Mucosa of descending colon (tissue), 3 donors: ENCODE data around the gene MYBL2. TPM values are rescaled to one million over a fixed set of nuclear protein-coding genes. Genes with fewer than 3 reads are reported as not detected.

Experiments used
- ATAC-seq: fragments of 200-7000 bp; cut with Tn5 transposase; one replicate; pipeline ENCODE4 v1.9.1; 2020; ENCODE audit warnings: mild to moderate bottlenecking, moderate library complexity
- DNase-seq, 3 donors: peaks; one replicate each; pipeline ENCODE4 v3.0.0-alpha.2; 2020
- H3K36me3 ChIP-seq: fragments of 200-600 bp; one replicate; pipeline ENCODE4 v1.8.0; 2021; ENCODE audit warnings: low read depth, mild to moderate bottlenecking
- H3K4me1 ChIP-seq: fragments of 200-600 bp; one replicate; pipeline ENCODE4 v1.8.0; 2021; ENCODE audit warnings: low read depth, mild to moderate bottlenecking
- H3K4me3 ChIP-seq: fragments of 200-600 bp; one replicate; pipeline ENCODE4 v1.8.0; 2021; ENCODE audit warnings: mild to moderate bottlenecking
- H3K9me3 ChIP-seq: fragments of 200-600 bp; one replicate; pipeline ENCODE4 v1.8.0; 2021; ENCODE audit warnings: mild to moderate bottlenecking
- intact Hi-C, 2 donors: fragments of 100-400 bp; cut with DNase I in 1 of 2; cut with micrococcal nuclease in 1 of 2; formaldehyde crosslinking; loops; one replicate each; pipeline versions ENCODE4 v1.11.0 to v1.11.1; 2022; cut with DNase I, micrococcal nuclease
- total RNA-seq, 3 donors: library from RNA; stranded (reverse); fragmentation: NEBNext Ultra II Directional in 2 of 3; extraction: Animal tissue kit (Norgen Biotek cat#: 25700) in 2 of 3; gene quantifications; one replicate each; pipeline versions ENCODE4 v1.2.1 to v1.2.4, GENCODE V29; 2021 to 2023
- TF ChIP-seq, protein P1 (sequence below): fragments of 200-600 bp; IDR thresholded peaks from one replicate; pipeline ENCODE4 v1.8.0; 2022; ENCODE audit warnings: antibody characterized with exemption, mild to moderate bottlenecking
- donor health status: DM: no; HTN: no; CAD: no; lungs with moderate emphysema.
- donor health status: DM: no; HTN: no; CAD: no.
- donor health status: DM: no; HTN: yes; CAD: no.

Gene MYBL2
- total RNA-seq, 3 donors from 2014 or later, result 1.9 to 19.5 (median 5.1) TPM

DNA sequence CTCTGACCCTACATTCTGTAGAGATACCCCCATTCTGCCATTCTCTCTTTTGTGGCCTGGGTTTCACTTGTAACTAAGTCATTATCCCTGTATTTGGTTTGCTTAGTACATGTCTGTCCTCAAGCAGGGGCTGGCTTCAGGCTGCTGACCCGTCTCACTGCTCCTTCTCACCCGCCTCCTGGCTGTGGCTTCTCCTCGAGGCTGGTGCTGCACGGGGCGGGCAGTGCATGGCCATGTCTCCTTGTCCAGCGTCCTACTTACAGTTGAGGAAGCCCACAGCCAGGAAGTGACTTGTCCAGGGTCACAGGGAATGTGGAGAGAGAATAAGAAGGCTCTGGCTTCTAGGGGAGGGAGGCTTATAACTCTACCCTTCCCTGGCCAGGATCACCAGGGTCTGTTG, 48.6 kb downstream of the MYBL2 start:
- TF ChIP-seq, protein P1, sequence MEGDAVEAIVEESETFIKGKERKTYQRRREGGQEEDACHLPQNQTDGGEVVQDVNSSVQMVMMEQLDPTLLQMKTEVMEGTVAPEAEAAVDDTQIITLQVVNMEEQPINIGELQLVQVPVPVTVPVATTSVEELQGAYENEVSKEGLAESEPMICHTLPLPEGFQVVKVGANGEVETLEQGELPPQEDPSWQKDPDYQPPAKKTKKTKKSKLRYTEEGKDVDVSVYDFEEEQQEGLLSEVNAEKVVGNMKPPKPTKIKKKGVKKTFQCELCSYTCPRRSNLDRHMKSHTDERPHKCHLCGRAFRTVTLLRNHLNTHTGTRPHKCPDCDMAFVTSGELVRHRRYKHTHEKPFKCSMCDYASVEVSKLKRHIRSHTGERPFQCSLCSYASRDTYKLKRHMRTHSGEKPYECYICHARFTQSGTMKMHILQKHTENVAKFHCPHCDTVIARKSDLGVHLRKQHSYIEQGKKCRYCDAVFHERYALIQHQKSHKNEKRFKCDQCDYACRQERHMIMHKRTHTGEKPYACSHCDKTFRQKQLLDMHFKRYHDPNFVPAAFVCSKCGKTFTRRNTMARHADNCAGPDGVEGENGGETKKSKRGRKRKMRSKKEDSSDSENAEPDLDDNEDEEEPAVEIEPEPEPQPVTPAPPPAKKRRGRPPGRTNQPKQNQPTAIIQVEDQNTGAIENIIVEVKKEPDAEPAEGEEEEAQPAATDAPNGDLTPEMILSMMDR, result no peak
- no peaks in the 10 kb centered on the region for H3K36me3 ChIP-seq
- H3K4me3 ChIP-seq, result no peak overlapping the region
- no peak for ATAC-seq
- DNase-seq, result no peak
- intact Hi-C loops, result no loop called here
- H3K4me1 ChIP-seq, result no peaks in the 10 kb centered on the region
- H3K9me3 ChIP-seq, result no peaks in the 10 kb centered on the region

DNA sequence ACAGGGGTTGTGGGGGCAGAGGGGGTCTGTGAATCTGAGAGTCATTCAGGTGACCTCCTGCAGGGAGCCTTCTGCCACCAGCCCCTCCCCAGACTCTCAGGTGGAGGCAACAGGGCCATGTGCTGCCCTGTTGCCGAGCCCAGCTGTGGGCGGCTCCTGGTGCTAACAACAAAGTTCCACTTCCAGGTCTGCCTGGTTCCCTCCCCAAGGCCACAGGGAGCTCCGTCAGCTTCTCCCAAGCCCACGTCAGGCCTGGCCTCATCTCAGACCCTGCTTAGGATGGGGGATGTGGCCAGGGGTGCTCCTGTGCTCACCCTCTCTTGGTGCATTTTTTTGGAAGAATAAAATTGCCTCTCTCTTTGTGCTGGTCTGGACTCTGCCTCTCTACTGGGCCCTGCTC, 49.2 kb downstream of the MYBL2 start:
- no peak for DNase-seq
- no peaks in the 10 kb centered on the region for H3K36me3 ChIP-seq
- TF ChIP-seq, protein P1, result no peak
- intact Hi-C loops, result no loop called here
- H3K4me3 ChIP-seq, result no peak overlapping the region
- no peaks in the 10 kb centered on the region for H3K4me1 ChIP-seq
- ATAC-seq, result no peak
- no peaks in the 10 kb centered on the region for H3K9me3 ChIP-seq

DNA sequence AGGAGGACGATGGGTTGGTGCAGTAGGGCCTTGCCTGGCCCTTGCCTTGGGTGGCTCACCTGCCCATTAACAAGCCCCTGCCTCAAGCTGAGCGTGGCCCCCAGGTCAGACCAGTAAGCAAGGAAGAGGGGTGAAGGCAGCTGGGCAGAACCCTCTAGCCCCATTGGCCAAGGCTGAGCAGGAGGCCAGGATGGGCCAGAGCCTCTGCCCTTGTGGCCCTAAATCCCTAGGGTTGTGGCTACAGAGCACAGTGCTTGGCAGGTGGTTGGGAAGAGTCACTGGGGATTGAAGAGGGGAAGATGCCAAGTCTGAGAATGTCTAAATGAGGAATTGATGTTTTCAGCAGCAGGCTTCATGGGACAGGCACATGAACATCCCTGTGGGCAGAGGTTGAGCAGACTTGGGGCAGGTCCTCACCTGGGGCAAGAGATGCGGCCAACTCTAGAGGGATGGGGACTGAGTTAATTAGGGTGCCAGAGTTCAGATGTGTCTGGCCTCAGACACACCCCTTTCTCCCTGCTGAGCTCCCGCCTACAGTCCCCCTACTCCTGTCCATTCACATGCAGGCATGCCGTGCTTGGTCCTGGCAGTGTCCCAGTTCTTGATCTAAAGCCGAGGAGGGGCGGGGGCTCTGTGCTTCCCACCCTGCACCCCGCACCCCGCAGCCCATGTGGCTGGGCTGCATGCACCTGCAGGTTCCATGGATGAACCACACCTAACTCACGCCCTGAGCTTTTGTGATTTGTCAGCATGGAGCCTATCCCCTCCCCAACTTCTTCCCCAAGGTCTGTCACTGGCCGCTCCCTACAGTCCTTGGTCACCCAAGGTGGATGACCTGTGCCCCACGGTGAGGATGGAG, 50.1 kb downstream of the MYBL2 start:
- TF ChIP-seq, protein P1, result no peak
- no peaks in the 10 kb centered on the region for H3K36me3 ChIP-seq
- H3K4me1 ChIP-seq, result no peaks in the 10 kb centered on the region
- ATAC-seq (no peak), DNase-seq (no peak)
- intact Hi-C loops, result no loop called here
- no peak overlapping the region for H3K4me3 ChIP-seq
- H3K9me3 ChIP-seq, result no peaks in the 10 kb centered on the region

DNA sequence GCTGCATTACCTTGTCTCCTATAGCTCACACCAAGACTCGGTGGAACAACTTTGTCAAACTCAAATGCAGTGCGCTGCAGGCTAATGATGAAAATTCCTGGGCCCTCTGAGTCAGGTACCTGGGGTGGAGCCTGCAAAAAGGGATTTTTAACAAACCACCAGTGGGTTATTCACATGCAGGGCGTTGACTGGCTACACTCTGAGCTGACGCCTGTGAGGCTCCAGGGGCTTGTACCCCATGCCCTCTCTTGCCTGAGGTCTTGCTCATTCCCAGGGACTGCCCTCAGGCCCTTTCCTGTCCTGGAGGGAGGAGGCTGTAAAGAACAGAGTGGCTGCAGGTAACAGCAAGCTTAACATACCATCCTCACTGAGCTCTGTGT, 50.7 kb downstream of the MYBL2 start:
- DNase-seq, result no peak
- Histone ChIP-seq H3K9me3 (no peaks in the 10 kb centered on the region), H3K36me3 (no peaks in the 10 kb centered on the region), H3K4me3 (no peak overlapping the region), H3K4me1 (no peaks in the 10 kb centered on the region)
- TF ChIP-seq, protein P1, result no peak
- ATAC-seq, result no peak
- intact Hi-C loops, result no loop called here

DNA sequence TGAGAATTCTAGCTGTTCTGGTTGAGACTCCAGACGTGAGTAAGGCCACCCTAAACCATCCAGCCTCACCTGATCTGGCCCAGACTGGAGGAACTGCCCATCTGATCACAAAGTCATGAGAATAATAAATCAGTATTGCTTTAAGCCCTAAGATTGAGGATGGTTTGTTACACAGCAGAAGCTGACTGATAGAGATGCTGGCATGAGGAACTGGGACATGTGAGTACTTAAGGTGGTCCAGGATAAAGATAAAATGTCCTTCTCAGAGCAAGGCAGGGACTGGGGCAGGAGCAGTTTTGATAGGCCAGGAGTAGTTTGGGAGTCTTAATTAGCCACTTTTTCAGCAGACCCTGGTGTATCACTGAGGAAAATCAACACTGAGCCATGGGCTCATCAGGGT, 53.1 kb downstream of the MYBL2 start:
- ATAC-seq, result no peak
- Histone ChIP-seq H3K4me3 (no peak overlapping the region), H3K4me1 (no peaks in the 10 kb centered on the region), H3K9me3 (no peaks in the 10 kb centered on the region), H3K36me3 (no peaks in the 10 kb centered on the region)
- no peak for DNase-seq
- intact Hi-C loops, result no loop called here
- TF ChIP-seq, protein P1, result no peak
